ENCODE measurements around the gene KIF2A. TPM values are rescaled to one million over a fixed set of nuclear protein-coding genes. Genes with fewer than 3 reads are reported as not detected.

The KIF2A gene
- total RNA-seq, 1 experiment from 2014 or later: 42.9 TPM

- ATAC-seq (peak; percentile 67), DNase-seq (ENCODE audit: low read depth, low spot score) (no peak)
- no peaks in the 10 kb centered on the region for H3K27me3 ChIP-seq (ENCODE audit: insufficient read depth, low read length)
- peak overlapping the region; percentile 36 for H3K4me2 ChIP-seq (ENCODE audit: low read length)
- H4K20me1 ChIP-seq (ENCODE audit: insufficient read depth): no peaks in the 10 kb centered on the region
- peaks cover 6 to 23% of the 10 kb centered on the region in 2 experiments for H3K4me1 ChIP-seq (ENCODE audit: control insufficient read depth in 1 of 2, insufficient read depth in 2 of 2, low read length in 2 of 2)
- H3K9me3 ChIP-seq (ENCODE audit: control insufficient read depth in 1 of 2, insufficient read depth in 1 of 2, low read depth in 1 of 2, low read length in 2 of 2): no peaks in the 10 kb centered on the region
- ChIA-PET CTCF (no interaction called here), RAD21 (ENCODE audit: low non-redundant PET in 1 of 2, low total read pairs in 2 of 2, uncharacterized antibody in 2 of 2, unreplicated experiment in 2 of 2) (no interaction called here), POLR2A (no interaction called here)
- H3K9me2 ChIP-seq (ENCODE audit: insufficient read depth): no peaks in the 10 kb centered on the region
- no peak for TF ChIP-seq CBX3 (IDR thresholded peaks at IDR 0.05; ENCODE audit: low read depth)
- TF ChIP-seq POLR2A (IDR thresholded peaks at IDR 0.05; ENCODE audit: borderline replicate concordance, extremely low read depth, insufficient read depth, insufficient read length): no peak
- TF ChIP-seq JUND (IDR thresholded peaks at IDR 0.05): no peak
- TF ChIP-seq CEBPB (IDR thresholded peaks at IDR 0.05; ENCODE audit: low read depth): no peak
- no peak for TF ChIP-seq YY1 (IDR thresholded peaks at IDR 0.05; ENCODE audit: extremely low read depth, insufficient replicate concordance, low read depth, low read length)
- TF ChIP-seq, protein P1, sequence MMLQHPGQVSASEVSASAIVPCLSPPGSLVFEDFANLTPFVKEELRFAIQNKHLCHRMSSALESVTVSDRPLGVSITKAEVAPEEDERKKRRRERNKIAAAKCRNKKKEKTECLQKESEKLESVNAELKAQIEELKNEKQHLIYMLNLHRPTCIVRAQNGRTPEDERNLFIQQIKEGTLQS (IDR thresholded peaks at IDR 0.05): no peak
- TF ChIP-seq ZFX (IDR thresholded peaks at IDR 0.05): no peak
- no peak for TF ChIP-seq ZNF274 (IDR thresholded peaks at IDR 0.05; ENCODE audit: low read depth, low read length)
- TF ChIP-seq, protein P2, sequence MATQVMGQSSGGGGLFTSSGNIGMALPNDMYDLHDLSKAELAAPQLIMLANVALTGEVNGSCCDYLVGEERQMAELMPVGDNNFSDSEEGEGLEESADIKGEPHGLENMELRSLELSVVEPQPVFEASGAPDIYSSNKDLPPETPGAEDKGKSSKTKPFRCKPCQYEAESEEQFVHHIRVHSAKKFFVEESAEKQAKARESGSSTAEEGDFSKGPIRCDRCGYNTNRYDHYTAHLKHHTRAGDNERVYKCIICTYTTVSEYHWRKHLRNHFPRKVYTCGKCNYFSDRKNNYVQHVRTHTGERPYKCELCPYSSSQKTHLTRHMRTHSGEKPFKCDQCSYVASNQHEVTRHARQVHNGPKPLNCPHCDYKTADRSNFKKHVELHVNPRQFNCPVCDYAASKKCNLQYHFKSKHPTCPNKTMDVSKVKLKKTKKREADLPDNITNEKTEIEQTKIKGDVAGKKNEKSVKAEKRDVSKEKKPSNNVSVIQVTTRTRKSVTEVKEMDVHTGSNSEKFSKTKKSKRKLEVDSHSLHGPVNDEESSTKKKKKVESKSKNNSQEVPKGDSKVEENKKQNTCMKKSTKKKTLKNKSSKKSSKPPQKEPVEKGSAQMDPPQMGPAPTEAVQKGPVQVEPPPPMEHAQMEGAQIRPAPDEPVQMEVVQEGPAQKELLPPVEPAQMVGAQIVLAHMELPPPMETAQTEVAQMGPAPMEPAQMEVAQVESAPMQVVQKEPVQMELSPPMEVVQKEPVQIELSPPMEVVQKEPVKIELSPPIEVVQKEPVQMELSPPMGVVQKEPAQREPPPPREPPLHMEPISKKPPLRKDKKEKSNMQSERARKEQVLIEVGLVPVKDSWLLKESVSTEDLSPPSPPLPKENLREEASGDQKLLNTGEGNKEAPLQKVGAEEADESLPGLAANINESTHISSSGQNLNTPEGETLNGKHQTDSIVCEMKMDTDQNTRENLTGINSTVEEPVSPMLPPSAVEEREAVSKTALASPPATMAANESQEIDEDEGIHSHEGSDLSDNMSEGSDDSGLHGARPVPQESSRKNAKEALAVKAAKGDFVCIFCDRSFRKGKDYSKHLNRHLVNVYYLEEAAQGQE (IDR thresholded peaks at IDR 0.05; ENCODE audit: low read depth): no peak
- no peak for TF ChIP-seq SRF (IDR thresholded peaks at IDR 0.05; ENCODE audit: low read depth)
- no peak for TF ChIP-seq POLR2AphosphoS5 (IDR thresholded peaks at IDR 0.05; ENCODE audit: low read depth, low read length)
- no peak for TF ChIP-seq ELF1 (IDR thresholded peaks at IDR 0.05; ENCODE audit: borderline replicate concordance, low read depth)
- no peak overlapping the region for H3K4me3 ChIP-seq (replicated peaks in 1 of 2; ENCODE audit: low read depth in 1 of 2, low read length in 2 of 2)
- peaks cover 5 to 10% of the 10 kb centered on the region in 2 experiments; a peak in 2 of 4 replicates for H3K36me3 ChIP-seq (ENCODE audit: control insufficient read depth in 1 of 2, insufficient read depth in 2 of 2, low read length in 2 of 2)
- BruUV-seq (replicated peaks): no TSS peak
- H2AFZ ChIP-seq (ENCODE audit: low read depth, low read length, poor library complexity, severe bottlenecking): no peak overlapping the region
- H3K27ac ChIP-seq (ENCODE audit: low read depth, low read length): no peak overlapping the region
- intact Hi-C loops (cut with micrococcal nuclease): no loop called here
- H3K79me2 ChIP-seq (ENCODE audit: insufficient read depth, low read length): no peaks in the 10 kb centered on the region
- H3K9ac ChIP-seq (ENCODE audit: low read length): no peak overlapping the region
Observed at GRCh38 chr5:62375627-62376026, 69.6 kb downstream of the KIF2A start.

All from HCT116 (cell line).